Colon (tissue), 2 donors: ENCODE measurements around the gene SYT13.

Experiments used
- FAIRE-seq: peaks from 2 replicates; lab custom pipeline; 2012; peaks lifted over from hg19 to GRCh38; lab: Jason Lieb, UNC
- donor health status: control.
- donor health status: control.

The SYT13 gene, protein sequence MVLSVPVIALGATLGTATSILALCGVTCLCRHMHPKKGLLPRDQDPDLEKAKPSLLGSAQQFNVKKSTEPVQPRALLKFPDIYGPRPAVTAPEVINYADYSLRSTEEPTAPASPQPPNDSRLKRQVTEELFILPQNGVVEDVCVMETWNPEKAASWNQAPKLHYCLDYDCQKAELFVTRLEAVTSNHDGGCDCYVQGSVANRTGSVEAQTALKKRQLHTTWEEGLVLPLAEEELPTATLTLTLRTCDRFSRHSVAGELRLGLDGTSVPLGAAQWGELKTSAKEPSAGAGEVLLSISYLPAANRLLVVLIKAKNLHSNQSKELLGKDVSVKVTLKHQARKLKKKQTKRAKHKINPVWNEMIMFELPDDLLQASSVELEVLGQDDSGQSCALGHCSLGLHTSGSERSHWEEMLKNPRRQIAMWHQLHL

DNA sequence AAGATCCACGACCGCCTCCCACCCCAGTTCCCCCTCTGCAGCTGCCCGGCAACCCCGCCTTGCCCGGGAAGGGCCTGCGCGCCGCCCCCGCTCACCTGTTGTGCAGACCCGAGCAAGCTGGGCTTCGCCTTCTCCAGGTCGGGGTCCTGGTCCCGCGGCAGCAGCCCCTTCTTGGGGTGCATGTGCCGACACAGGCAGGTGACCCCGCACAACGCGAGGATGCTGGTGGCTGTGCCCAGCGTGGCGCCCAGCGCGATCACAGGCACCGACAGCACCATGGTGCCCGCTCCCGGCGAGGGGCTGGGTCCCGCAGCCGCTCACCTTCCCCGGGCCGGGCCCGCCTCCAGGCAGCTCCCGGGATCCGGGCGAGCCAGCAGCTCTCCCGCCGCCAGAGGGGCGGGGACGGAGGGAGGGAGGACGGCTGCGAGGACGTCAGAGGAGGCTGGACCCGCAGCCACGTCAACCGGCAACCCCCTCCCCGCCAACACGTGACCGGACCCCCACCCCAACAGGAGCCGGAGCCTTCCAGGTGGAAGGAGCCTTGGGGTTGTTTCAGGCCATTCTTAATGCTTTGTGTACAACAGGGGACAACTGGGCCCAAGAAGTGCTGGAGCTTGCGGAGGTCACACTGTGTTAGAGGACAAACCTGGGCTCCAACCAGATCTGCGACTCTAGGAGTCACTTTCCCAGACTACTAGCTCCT lies at the start of gene SYT13:
TSS of gene SYT13 (minus strand) at position 412 of the 703 bp plus-strand sequence. CDS start at position 278, 134 bp downstream.
- FAIRE-seq = no peak

DNA sequence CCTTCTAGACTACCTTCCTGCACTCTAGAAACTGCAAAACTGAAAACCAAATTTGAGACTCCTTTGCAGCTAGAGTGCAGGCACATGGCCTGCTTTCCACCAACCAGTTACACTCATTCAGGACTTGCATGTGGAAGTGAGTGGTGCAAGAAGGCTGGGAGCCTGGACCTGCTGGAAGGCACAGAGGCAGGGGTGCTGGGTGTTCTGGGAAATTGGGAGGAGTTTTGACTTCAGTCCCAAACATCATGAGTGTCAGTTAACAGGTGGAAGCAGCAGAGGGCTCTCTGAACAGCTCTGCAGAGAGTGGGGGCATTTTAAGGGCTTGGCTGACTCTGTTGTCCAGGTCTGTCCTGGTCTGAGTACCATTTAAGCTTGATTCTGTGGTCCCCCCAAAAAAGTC lies 49.3 kb upstream of the SYT13 start:
- no peak for FAIRE-seq

DNA sequence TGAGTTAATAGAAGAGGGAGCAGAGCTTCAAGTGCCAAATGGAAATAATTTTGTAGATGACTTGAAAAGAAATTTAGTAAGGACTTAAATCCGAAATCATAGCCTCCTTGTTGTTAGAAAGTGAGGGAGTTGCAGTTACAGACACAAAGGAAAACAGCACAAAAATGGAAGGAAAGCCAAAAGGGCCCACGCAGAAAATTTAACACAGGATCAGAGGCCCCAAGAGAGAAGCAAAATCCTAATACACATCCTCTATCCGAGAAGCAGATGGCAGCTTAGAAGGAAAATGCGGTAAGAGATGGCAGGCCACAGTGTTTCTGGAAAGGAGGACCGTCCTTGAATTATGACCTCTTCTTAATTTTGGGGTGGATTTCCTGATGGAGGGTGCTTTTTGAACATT lies 48.7 kb upstream of the SYT13 start:
- FAIRE-seq = no peak

DNA sequence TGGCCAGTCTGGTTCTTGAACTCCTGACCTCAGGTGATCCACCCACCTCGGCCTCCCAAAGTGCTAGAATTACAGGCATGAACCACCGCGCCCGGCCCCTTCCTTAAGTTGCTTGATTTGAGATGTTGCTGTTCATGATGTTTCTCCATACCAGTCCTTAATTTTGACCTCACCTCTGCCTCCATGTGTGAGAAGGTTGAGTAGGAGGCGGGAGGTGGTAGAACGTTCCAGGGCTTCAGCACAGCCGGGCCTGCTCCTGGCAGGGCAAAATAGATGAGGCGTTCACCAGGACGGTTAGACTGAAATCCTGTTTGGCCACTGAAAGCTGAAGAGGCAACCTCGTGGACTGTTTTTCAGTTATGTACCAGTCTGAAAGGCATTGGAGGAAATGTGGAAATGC lies 48.3 kb upstream of the SYT13 start:
- FAIRE-seq = no peak

DNA sequence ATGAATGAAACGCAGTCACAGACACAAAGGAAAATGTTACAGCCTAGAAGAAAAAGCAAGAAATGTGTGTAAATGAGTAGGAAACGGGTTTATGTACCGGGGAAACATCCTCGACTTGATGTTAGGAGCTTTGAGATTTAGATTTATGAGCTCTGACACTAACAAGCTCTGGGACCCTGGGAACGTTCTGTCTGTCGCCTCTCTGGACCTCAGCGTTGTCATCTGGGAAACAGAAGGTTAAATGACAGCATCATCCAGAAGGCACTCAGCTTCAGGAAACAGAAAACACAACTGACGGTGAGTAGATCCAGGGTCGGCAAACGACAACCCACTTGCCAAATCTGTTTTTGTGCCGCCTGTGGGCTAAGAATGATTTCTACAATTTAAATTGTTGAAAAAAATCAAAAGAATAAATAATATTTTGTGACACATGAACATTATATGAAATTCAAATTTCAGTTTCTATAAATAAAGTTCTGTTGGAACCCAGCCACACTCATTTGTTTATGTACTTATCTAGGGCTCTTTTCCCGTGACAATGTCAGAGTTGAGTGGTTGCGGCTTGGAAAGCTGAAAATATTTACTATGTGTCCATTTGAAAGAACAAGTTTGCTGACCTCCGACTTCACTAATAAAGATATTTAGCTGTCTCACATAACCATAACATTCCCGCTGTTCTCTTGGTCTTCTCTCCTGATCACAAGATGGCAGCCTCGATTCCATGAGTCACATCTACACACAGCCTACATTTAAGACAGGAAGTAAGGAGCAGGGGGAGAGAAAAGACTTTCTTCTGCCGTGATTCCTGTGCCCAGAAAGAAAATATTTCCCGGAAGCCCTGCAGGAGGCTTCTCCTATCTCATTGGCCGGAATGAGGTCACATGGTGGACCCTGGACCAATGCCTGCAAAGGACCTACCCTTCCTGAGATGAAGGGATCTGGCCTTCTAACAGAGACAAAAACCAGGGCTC lies 47.1 kb upstream of the SYT13 start:
- no peak for FAIRE-seq

DNA sequence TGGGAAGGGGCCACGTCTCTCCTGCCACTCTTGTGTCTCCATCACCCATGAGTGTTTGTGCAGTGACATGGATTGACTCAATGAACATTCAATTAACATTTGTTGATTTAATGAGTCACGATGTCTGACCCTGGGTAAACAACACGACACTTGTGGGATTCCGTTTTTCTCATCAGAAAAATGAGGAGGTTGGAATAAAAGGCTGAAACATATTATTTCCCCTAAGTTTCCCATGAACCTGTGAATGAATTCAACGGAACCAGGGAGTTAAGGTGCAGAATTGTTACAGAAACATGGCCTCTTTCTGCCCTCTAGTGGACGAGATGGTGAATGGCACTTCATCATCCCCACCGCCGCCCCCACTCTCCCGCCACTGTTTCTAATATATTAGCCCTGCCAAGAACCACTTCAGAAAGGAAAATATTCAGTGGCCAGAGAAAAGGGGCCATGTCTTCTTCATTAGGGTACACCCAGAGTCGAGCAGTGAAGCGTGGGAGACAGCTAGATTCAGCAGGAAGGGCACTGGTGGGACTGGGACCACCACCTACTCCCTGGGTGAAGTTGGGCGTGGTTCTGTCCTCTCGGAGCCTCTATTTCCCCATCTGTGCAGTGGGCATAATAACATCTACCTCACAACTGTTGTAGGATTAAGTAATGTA lies 46.3 kb upstream of the SYT13 start:
- FAIRE-seq = no peak

DNA sequence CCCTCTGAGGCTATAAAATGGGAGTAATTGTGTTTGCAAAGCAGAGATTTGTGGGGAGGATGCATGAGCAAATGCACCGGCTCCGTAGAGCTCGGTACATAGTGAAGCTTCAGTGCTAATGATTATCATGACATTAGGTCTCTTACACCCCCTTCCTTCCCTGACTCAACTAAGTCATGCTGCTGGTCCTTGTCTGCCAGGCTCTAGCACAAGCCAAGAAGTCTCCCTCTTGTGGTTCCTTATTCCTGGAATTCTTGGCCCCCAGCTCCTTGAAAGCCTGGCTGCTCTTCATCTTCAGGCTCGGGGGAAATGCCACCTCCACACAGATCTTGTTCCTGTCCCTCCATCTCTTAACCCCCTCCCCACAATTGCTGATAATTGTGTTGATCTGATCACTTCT lies 45.7 kb upstream of the SYT13 start:
- no peak for FAIRE-seq

DNA sequence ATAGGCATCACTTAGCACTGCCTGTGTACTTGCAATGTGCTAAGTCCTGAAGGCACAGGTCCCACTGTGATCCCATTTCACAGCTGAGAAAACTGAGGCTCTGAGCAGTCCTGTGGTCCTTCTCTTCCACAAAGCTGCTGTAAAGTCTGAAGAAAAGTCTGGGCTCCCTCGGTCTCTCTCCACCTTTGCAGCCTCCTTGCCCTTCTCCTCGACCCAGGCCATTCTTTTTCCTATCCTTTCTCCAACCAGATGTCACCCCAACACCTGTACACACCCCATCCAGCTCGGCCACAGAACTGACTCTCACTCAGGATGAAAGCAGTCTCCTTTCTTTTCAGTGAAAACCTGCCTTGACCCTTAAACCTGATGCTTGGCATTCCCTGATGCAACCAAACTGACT lies 42.6 kb upstream of the SYT13 start:
- no peak for FAIRE-seq

DNA sequence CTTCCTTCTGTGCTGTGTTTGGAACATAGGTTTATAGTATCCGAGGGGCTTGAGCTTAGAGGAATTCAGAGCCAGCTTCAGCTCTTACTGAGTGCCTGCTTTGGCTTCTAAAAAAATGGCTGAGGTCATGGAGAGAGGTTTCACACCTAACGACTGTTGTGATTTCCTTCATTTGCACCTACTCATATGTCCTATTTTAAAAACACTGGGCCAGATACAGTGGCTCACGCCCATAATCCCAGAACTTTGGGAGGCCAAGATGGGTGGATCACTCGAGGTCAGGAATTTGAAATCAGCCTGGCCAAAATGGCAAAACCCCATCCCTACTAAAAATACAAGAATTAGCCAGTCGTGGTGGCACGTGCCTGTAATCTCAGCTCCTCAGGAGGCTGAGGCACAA lies 38.3 kb upstream of the SYT13 start:
- no peak for FAIRE-seq

DNA sequence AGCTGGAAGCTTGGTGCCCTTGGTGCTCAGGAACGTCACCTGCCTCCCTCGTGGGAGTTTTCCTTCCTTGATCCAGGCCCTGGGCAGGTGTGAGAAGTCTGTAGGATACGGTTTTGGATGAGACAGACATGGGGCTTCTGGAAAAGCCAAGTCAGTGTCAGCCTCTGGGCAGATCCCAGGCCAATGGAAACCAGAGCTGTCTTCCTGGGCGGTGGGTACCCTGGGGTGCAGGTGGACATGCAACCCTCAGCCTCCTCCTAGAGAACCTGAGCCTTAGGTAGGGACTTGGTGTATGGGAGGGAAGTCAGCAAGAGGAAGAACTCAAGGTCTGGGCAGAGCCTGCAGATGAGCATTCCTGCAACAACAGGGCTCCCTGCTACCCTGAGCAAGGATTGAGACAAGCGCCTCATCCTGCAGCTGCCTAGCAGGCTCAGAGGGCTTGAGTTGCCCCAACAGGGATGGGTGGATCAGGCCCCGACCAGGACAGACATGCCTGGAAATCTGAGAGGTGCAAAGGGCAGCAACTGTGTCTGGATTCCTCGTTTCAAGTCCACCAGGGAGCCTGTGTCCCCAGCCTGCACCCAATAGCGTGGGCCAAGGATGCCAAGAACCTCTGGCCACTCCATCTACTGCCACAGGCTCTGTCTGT lies 37.6 kb upstream of the SYT13 start:
- no peak for FAIRE-seq

DNA sequence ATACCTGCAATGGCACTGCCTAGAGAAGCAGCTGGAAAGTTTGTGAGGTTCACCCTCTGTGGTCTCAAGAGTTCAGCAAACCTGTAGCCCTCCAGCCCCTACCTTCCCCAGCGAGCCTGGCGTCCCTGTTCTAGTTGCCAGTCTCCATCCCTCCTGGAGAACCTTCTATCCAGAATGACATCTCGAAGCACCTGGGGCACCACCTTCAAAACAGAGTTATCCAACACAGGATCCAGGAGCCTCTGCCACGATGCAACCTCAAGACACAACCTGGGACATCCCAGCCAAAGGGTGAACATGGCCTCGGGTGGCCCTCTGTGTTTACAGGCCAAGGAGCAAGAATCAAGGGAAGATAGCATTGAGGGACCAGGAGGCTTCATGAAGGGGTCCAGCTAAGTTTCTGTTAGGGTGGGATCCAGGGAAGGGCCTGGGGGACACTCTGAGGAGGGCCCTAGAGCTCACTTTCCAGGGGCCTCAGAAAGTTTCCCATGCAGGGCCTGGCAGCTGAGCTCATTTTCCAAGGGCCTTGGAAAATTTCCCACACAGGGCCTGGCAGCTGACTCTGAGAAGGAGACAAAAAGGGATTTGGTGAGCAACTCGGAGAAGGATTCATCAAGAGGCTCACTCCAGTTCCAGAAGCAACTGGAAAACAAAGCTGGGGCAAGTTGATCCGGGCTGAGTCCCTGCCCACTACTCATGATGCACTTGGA lies 36.9 kb upstream of the SYT13 start:
- no peak for FAIRE-seq

DNA sequence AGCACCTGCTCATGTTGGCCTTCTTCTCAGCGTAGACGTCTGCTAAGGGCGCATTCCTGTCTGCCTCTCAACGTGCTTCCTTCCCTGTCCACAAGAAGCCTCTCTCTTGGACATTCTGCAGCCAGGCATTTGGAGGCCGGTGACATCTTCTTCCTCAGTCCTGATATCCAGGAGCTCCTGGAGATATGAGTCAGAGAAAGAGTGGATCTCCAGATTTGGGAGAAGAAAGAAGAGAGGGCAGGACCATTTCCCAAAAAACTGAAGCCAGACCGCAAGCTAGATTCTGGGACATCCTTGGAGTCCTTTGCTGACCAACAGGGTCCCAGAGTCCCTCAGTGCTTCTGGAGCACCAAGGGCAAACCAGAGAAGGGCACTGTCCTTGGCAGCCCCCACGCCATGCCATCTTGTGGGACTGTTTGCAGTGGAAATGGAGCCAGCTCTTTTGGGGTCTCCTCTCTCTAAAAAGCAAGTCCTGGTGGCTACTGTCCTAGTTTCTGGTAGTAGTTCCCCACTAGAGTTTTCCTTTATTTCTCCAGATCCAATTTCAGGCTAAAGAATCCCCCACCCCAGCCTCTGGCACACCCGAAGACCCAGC lies 36.1 kb upstream of the SYT13 start:
- no peak for FAIRE-seq

DNA sequence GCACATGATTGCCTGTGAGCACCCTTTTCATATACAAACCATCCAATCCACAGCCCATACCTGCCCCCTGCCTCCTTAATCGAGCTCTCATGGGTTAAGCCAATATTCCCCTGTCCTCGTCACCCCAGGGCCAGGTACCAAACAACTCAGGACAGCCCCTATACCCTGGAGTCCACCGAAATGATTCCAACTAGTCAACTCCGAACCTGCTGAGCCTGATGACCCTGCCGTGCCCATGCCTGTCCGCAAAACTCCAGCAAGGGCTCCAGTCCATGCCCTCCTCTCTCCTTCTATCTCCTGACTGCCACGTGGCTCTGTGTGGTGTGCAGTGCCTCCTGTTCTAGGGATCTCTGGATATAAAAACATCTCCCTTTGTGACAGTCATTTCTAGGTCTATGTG lies 35.5 kb upstream of the SYT13 start:
- no peak for FAIRE-seq

DNA sequence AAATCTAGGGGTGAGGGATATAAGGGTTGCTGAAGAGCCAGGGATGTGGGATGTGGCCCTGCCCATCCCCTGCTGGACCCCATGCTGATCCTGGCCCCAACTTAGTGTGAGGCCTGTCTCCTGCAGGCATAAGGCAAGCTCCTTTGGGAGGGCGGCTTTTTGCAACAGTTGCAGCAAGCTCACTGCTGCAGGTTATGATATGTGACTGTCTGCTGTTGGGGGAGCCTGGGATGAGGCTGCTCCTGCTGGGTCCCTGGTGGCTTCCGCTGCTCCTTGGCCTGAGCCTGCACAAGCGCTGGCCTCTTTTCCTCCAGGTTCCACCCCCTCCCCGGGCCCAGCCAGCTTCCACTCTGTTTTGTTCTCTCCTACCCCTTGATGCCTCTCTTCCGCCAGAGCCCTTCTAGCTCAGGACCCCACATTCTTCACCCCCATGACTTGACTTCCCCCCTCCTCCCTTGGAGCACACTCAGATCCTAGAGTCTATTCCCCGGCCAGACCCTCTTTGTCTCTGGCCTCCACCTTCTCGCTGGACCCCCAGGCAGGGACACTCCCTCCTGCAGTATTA lies 35.0 kb upstream of the SYT13 start:
- FAIRE-seq = no peak

DNA sequence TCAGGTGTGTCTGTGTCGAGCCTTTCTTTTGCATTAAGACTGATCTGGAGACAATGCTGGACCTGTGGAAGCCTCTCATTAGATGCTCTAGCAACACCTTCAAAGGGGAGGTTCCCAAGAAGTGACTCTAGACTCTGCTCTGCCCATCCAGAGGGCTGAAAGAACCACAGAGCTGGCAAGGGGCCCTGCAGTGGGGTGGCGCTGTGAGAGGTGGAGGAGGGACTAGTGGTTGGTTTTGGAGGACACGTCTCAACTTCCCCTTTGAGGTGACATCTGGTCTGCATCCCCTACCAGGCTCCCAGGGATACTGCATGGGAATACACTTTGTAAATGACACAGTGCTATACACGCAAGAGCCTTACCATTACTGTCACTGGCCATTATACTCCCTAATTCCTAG lies 34.2 kb upstream of the SYT13 start:
- FAIRE-seq = no peak

DNA sequence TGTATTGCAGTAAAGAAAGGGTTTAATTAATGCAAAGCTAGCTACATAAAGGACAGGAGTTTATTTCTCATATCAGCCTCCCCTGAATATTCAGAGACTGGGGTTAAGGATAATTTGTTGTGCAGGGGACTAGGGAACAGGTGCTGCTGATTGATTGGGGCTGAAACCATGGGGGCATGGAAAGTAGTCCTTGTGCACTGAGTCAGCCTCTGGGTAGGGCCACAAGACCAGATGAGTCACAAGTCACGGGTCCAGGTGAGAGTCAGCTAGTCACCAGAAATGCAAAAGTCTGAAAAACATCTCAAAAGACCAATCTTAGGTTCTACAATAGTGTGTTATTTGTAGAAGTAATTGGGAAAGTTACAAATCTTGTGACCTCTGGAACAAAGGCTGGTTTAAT lies 32.9 kb upstream of the SYT13 start:
- no peak for FAIRE-seq

DNA sequence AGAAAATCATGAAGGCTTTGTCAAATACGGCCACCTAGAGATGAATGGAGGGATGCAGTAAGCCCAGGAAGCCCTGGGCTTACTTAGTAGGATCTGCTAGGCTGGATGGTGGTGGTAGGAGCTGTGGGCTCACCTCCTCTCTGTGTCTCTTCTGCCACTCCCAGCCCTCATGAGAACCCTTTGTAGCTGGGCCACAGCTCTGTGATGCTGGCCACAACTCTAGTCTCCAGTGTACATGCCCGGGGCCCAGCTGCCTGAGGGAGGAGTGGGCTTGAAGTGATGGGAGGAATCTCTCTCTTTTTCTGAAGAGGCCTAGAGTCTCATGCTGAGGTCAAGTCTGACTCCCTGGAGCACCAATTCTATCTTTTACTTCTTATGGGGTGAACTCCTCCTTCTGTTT lies 32.4 kb upstream of the SYT13 start:
- FAIRE-seq = no peak

DNA sequence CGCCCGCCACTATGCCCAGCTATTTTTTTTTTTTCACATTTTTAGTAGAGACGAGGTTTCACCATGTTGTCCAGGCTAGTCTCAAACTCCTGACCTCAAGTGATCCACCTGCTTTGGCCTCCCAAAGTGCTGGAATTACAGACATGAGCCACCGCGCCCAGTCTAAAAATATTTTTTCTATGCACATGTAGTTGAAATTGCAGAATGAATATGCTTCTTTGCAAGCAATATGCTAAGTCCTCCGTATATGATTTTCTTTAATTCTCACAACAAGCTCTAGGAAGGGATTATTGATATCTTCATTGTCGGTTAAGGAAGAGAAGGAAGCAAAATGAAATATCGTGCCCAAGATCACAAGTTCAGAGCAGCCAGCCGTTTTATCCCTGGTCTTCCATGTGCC lies 30.1 kb upstream of the SYT13 start:
- no peak for FAIRE-seq

DNA sequence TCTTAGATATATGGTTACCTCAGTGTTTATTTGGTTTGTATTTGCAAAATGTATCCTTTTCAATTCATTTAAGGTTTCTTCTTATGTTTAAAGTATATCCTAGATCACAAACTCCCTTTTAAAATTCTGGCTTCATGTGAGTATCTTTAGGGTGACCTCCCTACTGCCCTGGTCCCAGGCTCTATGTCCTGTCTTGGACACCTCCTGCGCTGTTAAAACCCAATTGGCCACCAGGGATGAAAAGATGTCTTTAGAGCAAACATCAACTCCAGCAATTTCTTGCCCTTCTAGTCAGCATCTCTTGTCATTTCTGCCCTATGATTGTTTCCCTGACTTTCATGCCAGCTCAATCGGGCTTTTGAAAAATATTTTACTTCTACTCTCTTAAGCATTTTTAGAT lies 28.8 kb upstream of the SYT13 start:
- FAIRE-seq = no peak
